Measurements from ENCODE around the gene RPL10A.

- TF ChIP-seq RARB (CRISPR knock-in tag; IDR thresholded peaks at IDR 0.05) = no peak
- TF ChIP-seq ESRRG (CRISPR knock-in tag; IDR thresholded peaks at IDR 0.05) = no peak
- no peak for TF ChIP-seq ZNF565 (CRISPR knock-in tag; conservative IDR thresholded peaks at IDR 0.05; ENCODE audit: low read depth)
Measured at GRCh38 chr6:35508542-35508941, 40.3 kb downstream of the RPL10A start.

Data from SK-N-SH treated with all-trans-retinoic acid at 6 μM for 48 hours (cell line).